ENCODE measurements around the gene NOA1.
"Not testable (repeated sequence)": the region's sequence is repeated elsewhere in the genome, so short reads cannot be mapped to it uniquely, and the experiment has no call there.

NOA1 gene

DNA sequence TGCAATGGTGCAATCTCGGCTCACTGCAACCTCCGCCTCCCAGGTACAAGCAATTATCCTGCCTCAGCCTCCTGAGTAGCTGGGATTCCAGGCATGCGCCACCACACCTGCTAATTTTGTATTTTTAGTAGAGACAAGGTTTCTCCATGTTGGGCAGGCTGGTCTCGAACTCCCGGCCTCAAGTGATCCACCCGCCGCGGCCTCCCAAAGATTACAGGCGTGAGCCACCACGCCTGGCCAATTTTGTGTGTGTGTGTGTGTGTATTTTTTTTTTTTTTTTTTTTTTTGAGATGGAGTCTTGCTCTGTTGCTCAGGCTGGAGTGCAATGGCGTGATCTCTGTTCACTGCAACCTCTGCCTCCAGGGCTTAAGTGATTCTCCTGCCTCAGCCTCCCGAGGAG lies 62.4 kb downstream of the NOA1 start:
- DNase-seq (ENCODE audit: low read depth, low spot score); H3K36me3 ChIP-seq (ENCODE audit: control insufficient read depth, insufficient read depth, low read length); H3K4me3 ChIP-seq (ENCODE audit: low read length); H3K4me1 ChIP-seq (ENCODE audit: control insufficient read depth, insufficient read depth, low read length); H3K9me3 ChIP-seq (ENCODE audit: control insufficient read depth, insufficient read depth, low read length); H3K27me3 ChIP-seq (ENCODE audit: control insufficient read depth, insufficient read depth, low read length); H3K27ac ChIP-seq (ENCODE audit: low read length): not testable (repeated sequence)
- WGBS (ENCODE audit: insufficient coverage, insufficient read length) = no CpG with 5 or more reads among the region's 12 CpGs

DNA sequence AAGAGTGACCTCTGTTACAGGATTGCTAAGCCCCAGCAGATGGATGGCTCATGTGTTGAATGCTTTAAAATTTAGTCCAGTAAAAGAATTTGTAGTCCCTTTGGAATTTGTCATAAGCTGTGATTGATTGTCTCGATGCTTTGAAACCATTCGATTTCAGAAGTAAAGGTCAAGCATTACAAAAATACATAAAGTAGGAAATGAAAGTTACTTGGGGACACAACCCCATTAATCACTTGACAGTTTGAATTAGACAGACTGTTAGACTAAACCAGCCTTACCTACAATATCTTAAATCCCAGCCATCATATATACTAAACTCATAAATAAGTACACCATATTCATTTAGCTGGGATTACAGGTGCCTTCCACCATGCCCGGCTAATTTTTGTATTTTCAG lies 63.1 kb downstream of the NOA1 start:
- Histone ChIP-seq H3K4me3 (ENCODE audit: low read length) (no peak overlapping the region), H3K36me3 (ENCODE audit: control insufficient read depth, insufficient read depth, low read length) (no peaks in the 10 kb centered on the region), H3K27ac (ENCODE audit: low read length) (no peak overlapping the region), H3K27me3 (ENCODE audit: control insufficient read depth, insufficient read depth, low read length) (no peaks in the 10 kb centered on the region), H3K4me1 (ENCODE audit: control insufficient read depth, insufficient read depth, low read length) (peaks cover 2% of the 10 kb centered on the region; the same call in 1 of the 2 replicates), H3K9me3 (ENCODE audit: control insufficient read depth, insufficient read depth, low read length) (no peaks in the 10 kb centered on the region)
- DNase-seq (ENCODE audit: low read depth, low spot score) = no peak
- no CpG with 5 or more reads among the region's 3 CpGs for WGBS (ENCODE audit: insufficient coverage, insufficient read length)

All from iPS DF 6.9 (cell line).